Measurements from ENCODE around the gene MB. TPM values are rescaled to one million over a fixed set of nuclear protein-coding genes. Genes with fewer than 3 reads are reported as not detected.

MB gene
- total RNA-seq, 1 experiment from 2014 or later, result 17.3 TPM

DNA sequence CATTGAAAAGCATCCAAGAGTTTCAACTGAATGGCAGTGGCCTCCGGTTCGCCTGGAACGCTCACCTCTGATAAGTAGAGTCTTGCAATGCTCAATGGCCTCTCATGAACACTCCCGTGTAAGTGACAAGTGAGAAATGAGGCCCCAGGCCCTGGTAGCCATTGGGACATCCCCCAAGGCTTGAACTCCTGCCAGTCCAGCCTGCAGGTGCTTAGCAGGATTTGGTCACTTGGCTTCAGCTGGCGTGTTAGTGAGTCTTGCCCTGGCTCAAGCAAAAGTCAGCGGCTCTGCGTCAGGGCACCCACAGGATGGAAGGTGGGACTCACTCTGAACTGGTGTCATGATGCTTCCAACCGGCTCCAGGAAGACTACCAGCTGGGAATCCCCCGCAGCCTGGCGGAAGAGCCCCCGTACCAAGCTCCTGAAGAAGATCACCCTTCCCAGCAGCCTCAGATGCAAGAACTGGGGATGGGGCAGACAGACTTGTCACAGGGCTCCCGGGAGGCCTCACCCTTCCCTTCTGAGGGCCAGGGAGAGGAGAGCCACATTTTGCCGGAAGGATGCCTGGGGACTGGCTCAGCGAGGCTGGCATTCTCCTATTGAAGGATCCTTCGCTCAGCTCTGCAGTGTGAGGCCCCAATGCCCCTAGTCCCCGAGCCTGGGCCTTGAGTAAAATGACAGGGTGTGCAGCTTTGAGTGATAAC lies 19.3 kb downstream of the MB start:
- ATAC-seq, result peak; percentile 26
- Histone ChIP-seq H3K27ac (ENCODE audit: low read length) (peak overlapping the region; percentile 87), H3K27me3 (ENCODE audit: control insufficient read depth, insufficient read depth, low read length) (no peaks in the 10 kb centered on the region), H3K4me1 (ENCODE audit: control insufficient read depth, insufficient read depth, low read length) (peaks cover 31% of the 10 kb centered on the region), H3K36me3 (ENCODE audit: control insufficient read depth, insufficient read depth, low read length) (no peaks in the 10 kb centered on the region), H3K4me3 (ENCODE audit: low read depth in 2 of 2, low read length in 2 of 2) (no peak overlapping the region), H3K9me3 (ENCODE audit: control insufficient read depth, insufficient read depth, low read depth, low read length) (no peaks in the 10 kb centered on the region)
- TF ChIP-seq, protein P1, sequence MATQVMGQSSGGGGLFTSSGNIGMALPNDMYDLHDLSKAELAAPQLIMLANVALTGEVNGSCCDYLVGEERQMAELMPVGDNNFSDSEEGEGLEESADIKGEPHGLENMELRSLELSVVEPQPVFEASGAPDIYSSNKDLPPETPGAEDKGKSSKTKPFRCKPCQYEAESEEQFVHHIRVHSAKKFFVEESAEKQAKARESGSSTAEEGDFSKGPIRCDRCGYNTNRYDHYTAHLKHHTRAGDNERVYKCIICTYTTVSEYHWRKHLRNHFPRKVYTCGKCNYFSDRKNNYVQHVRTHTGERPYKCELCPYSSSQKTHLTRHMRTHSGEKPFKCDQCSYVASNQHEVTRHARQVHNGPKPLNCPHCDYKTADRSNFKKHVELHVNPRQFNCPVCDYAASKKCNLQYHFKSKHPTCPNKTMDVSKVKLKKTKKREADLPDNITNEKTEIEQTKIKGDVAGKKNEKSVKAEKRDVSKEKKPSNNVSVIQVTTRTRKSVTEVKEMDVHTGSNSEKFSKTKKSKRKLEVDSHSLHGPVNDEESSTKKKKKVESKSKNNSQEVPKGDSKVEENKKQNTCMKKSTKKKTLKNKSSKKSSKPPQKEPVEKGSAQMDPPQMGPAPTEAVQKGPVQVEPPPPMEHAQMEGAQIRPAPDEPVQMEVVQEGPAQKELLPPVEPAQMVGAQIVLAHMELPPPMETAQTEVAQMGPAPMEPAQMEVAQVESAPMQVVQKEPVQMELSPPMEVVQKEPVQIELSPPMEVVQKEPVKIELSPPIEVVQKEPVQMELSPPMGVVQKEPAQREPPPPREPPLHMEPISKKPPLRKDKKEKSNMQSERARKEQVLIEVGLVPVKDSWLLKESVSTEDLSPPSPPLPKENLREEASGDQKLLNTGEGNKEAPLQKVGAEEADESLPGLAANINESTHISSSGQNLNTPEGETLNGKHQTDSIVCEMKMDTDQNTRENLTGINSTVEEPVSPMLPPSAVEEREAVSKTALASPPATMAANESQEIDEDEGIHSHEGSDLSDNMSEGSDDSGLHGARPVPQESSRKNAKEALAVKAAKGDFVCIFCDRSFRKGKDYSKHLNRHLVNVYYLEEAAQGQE (IDR thresholded peaks at IDR 0.05; ENCODE audit: insufficient read depth in 1 of 2, low read depth in 2 of 2, low read length in 1 of 2), result no peak
- TF ChIP-seq SIN3A (IDR thresholded peaks at IDR 0.05; ENCODE audit: borderline replicate concordance, insufficient read depth, low read depth, low read length) (no peak), TCF7L2 (IDR thresholded peaks at IDR 0.05; ENCODE audit: low read depth, low read length) (no peak), POLR2AphosphoS5 (IDR thresholded peaks at IDR 0.05; ENCODE audit: low read depth, low read length) (no peak)
- TF ChIP-seq, protein P2, sequence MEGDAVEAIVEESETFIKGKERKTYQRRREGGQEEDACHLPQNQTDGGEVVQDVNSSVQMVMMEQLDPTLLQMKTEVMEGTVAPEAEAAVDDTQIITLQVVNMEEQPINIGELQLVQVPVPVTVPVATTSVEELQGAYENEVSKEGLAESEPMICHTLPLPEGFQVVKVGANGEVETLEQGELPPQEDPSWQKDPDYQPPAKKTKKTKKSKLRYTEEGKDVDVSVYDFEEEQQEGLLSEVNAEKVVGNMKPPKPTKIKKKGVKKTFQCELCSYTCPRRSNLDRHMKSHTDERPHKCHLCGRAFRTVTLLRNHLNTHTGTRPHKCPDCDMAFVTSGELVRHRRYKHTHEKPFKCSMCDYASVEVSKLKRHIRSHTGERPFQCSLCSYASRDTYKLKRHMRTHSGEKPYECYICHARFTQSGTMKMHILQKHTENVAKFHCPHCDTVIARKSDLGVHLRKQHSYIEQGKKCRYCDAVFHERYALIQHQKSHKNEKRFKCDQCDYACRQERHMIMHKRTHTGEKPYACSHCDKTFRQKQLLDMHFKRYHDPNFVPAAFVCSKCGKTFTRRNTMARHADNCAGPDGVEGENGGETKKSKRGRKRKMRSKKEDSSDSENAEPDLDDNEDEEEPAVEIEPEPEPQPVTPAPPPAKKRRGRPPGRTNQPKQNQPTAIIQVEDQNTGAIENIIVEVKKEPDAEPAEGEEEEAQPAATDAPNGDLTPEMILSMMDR (IDR thresholded peaks at IDR 0.05), result no peak
- no peak for DNase-seq (ENCODE audit: low read depth, low spot score)
- no TSS peak for BruUV-seq (replicated peaks)
- CTCF ChIA-PET, result no interaction called here
- in situ Hi-C loops (cut with HindIII; ENCODE audit: low pct_unique_long_range_greater_than_20kb, low sequenced_read_pairs), result no loop called here
- POLR2A ChIA-PET, result no interaction called here
- intact Hi-C loops (cut with micrococcal nuclease; ENCODE audit: unreplicated experiment), result no loop called here

DNA sequence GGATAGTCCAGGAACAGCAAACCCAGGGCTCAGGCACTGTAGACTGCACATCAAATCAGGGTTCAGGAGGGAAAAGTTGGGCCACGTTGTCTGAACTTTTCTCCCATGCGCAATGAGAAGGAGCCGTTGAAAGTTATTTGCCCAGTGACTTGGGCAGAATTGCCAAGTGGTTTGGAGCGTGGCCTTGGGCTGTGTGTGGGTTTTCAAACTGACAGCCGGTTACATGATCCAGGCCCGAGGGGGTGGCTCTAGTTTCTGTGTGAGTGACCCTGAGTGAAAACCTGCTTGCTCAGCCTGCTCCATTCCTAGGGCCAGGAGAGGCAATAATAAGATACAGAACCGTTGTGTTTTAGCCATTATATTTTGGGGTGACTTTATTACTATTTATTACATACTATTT lies 20.3 kb downstream of the MB start:
- no TSS peak for BruUV-seq (replicated peaks)
- no peak for TF ChIP-seq POLR2AphosphoS5 (IDR thresholded peaks at IDR 0.05; ENCODE audit: low read depth, low read length)
- TF ChIP-seq TCF7L2 (IDR thresholded peaks at IDR 0.05; ENCODE audit: low read depth, low read length), result no peak
- no peak for TF ChIP-seq SIN3A (IDR thresholded peaks at IDR 0.05; ENCODE audit: borderline replicate concordance, insufficient read depth, low read depth, low read length)
- in situ Hi-C loops (cut with HindIII; ENCODE audit: low pct_unique_long_range_greater_than_20kb, low sequenced_read_pairs) (no loop called here), intact Hi-C loops (cut with micrococcal nuclease; ENCODE audit: unreplicated experiment) (no loop called here)
- CTCF ChIA-PET, result no interaction called here
- Histone ChIP-seq H3K4me3 (ENCODE audit: low read depth in 2 of 2, low read length in 2 of 2) (no peak overlapping the region), H3K4me1 (ENCODE audit: control insufficient read depth, insufficient read depth, low read length) (peaks cover 35% of the 10 kb centered on the region), H3K27ac (ENCODE audit: low read length) (peak overlapping the region; percentile 99; the same call in 1 of the 2 replicates), H3K9me3 (ENCODE audit: control insufficient read depth, insufficient read depth, low read depth, low read length) (no peaks in the 10 kb centered on the region), H3K36me3 (ENCODE audit: control insufficient read depth, insufficient read depth, low read length) (no peaks in the 10 kb centered on the region), H3K27me3 (ENCODE audit: control insufficient read depth, insufficient read depth, low read length) (no peaks in the 10 kb centered on the region)
- no peak for ATAC-seq
- no peak for DNase-seq (ENCODE audit: low read depth, low spot score)
- POLR2A ChIA-PET, result no interaction called here

DNA sequence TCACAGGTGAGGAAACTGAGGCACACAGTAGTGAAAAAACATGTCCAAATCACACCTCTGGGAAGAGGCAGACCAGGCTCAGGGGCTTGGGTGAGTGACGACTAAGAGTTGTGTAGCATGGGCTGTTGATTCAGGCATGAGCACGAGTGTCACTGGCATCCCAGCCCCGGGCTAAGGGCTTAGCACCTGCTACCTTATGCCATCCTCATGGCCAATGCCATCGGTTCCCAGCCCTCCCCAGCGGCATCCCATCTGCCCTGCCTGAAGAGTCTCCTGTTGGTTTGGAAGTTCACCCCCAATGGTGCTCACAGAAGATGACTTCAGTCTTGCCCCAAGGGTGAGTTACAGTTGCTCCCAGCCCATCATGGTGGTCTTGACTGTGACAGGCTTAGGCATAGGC lies 22.4 kb downstream of the MB start:
- no peak for TF ChIP-seq POLR2AphosphoS5 (IDR thresholded peaks at IDR 0.05; ENCODE audit: low read depth, low read length)
- TF ChIP-seq, protein P1 (IDR thresholded peaks at IDR 0.05; ENCODE audit: insufficient read depth in 1 of 2, low read depth in 2 of 2, low read length in 1 of 2), result no peak
- TF ChIP-seq, protein P2 (IDR thresholded peaks at IDR 0.05), result no peak
- TF ChIP-seq SIN3A (IDR thresholded peaks at IDR 0.05; ENCODE audit: borderline replicate concordance, insufficient read depth, low read depth, low read length), result no peak
- no peak for TF ChIP-seq TCF7L2 (IDR thresholded peaks at IDR 0.05; ENCODE audit: low read depth, low read length)
- ATAC-seq, result no peak
- Histone ChIP-seq H3K36me3 (ENCODE audit: control insufficient read depth, insufficient read depth, low read length) (no peaks in the 10 kb centered on the region), H3K27me3 (ENCODE audit: control insufficient read depth, insufficient read depth, low read length) (no peaks in the 10 kb centered on the region), H3K4me1 (ENCODE audit: control insufficient read depth, insufficient read depth, low read length) (peaks cover 51% of the 10 kb centered on the region), H3K4me3 (ENCODE audit: low read depth in 2 of 2, low read length in 2 of 2) (no peak overlapping the region), H3K27ac (ENCODE audit: low read length) (peak overlapping the region; percentile 99), H3K9me3 (ENCODE audit: control insufficient read depth, insufficient read depth, low read depth, low read length) (no peaks in the 10 kb centered on the region)
- BruUV-seq (replicated peaks), result no TSS peak
- DNase-seq (ENCODE audit: low read depth, low spot score), result no peak
- CTCF ChIA-PET, result no interaction called here
- POLR2A ChIA-PET, result no interaction called here
- intact Hi-C loops (cut with micrococcal nuclease; ENCODE audit: unreplicated experiment), result no loop called here
- in situ Hi-C loops (cut with HindIII; ENCODE audit: low pct_unique_long_range_greater_than_20kb, low sequenced_read_pairs), result no loop called here
